ENCODE measurements around the gene AFF1.

DNA sequence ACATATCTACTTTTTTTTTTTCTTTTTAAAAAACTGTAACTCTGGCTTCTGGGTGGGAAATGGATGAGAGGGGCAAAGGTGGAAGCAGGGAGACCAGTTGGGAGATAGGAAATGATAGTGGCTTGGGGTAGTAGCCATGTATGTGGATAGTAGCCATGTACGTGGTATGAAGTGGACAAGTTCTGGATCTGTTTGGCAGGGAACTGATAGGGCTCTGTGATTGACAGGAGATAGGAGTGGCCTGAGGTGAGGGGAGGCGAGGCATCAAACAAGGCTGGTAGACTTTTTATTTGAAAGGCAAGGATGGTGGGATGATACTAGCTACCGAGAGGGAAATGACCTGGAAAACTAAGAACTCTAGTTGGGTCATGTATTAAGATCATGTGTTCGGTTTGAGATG, 117.8 kb downstream of the AFF1 start:
- TF ChIP-seq, protein P1, sequence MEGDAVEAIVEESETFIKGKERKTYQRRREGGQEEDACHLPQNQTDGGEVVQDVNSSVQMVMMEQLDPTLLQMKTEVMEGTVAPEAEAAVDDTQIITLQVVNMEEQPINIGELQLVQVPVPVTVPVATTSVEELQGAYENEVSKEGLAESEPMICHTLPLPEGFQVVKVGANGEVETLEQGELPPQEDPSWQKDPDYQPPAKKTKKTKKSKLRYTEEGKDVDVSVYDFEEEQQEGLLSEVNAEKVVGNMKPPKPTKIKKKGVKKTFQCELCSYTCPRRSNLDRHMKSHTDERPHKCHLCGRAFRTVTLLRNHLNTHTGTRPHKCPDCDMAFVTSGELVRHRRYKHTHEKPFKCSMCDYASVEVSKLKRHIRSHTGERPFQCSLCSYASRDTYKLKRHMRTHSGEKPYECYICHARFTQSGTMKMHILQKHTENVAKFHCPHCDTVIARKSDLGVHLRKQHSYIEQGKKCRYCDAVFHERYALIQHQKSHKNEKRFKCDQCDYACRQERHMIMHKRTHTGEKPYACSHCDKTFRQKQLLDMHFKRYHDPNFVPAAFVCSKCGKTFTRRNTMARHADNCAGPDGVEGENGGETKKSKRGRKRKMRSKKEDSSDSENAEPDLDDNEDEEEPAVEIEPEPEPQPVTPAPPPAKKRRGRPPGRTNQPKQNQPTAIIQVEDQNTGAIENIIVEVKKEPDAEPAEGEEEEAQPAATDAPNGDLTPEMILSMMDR (IDR thresholded peaks at IDR 0.05), result no peak
- TF ChIP-seq POLR2A (IDR thresholded peaks at IDR 0.05), result no peak
